Fibroblast of pulmonary artery (primary cell): ENCODE measurements around the gene DLG3.

Source experiments
- DNase-seq: peaks from one replicate; pipeline ENCODE4 v3.0.0-alpha.2; 2010; ENCODE audit warnings: low read depth
- H3K4me3 ChIP-seq: replicated peaks from 2 replicates; pipeline ENCODE4 v1.5.1; 2011; ENCODE audit warnings: low read depth, mild to moderate bottlenecking, control low read depth, low read length, moderate library complexity
- TF ChIP-seq, protein P1 (sequence below): IDR thresholded peaks from 2 replicates; pipeline ENCODE4 v1.5.1; 2011; ENCODE audit warnings: mild to moderate bottlenecking, control low read depth, low read length, inconsistent platforms; ENCODE audit errors: missing control alignments

The DLG3 gene

DNA sequence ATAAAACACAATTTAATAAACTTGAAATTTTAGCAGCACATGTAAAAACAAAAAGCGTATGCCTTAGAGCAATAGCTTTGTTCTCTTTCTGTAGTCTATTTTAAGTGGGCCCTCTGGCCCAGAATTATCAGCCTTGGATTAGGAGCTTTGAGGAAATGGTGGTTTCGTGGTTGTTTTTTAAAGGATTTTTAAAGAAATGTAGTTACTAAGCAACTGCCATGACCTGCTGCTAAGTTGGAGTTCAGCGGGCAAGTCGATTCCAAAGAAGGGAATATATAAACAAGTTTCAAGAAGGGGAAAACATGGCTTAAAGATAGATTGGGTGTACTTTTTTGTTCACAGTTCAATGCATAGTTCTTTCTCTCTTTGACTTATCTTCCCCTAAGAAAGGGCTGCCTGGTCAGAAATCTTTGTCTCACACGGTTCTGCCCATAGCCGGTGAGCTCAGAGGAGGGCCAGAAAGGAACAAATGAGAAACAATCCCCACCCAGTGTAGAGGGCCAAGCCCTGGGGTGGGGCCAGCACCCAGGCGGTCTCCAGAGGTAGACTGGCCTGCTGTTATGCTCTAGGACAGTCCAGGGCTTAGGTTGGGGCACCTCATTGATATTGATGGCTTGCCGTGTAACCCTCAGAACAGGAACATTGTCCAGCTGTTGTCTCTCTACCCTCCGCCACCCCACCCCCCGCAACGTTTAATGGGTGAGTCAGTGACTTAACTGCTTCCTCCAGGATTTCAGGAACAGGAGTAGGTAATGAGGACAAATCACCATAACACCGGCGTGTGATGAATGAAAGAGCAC, 32.5 kb downstream of the DLG3 start:
- TF ChIP-seq, protein P1, sequence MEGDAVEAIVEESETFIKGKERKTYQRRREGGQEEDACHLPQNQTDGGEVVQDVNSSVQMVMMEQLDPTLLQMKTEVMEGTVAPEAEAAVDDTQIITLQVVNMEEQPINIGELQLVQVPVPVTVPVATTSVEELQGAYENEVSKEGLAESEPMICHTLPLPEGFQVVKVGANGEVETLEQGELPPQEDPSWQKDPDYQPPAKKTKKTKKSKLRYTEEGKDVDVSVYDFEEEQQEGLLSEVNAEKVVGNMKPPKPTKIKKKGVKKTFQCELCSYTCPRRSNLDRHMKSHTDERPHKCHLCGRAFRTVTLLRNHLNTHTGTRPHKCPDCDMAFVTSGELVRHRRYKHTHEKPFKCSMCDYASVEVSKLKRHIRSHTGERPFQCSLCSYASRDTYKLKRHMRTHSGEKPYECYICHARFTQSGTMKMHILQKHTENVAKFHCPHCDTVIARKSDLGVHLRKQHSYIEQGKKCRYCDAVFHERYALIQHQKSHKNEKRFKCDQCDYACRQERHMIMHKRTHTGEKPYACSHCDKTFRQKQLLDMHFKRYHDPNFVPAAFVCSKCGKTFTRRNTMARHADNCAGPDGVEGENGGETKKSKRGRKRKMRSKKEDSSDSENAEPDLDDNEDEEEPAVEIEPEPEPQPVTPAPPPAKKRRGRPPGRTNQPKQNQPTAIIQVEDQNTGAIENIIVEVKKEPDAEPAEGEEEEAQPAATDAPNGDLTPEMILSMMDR = no peak
- H3K4me3 ChIP-seq = no peak overlapping the region
- DNase-seq = peak; percentile 49

DNA sequence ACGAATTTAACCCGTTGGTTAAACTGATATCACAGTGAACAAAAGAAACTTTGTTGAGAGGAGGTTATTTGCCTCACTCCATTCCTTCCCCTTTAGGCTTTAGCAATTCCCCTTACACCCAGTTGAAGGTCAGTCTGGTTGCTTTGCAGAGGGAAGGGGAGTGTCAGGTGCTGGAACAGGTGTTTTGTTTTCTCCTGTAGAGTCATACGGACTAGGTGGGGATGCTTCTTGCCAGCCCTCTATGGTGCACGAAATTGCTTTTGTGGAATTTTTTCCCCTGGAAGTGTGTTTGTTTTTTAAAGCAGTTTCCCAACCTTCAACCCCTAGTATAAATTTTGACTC, 33.1 kb downstream of the DLG3 start:
- TF ChIP-seq, protein P1 = no peak
- no peak for DNase-seq
- no peak overlapping the region for H3K4me3 ChIP-seq

DNA sequence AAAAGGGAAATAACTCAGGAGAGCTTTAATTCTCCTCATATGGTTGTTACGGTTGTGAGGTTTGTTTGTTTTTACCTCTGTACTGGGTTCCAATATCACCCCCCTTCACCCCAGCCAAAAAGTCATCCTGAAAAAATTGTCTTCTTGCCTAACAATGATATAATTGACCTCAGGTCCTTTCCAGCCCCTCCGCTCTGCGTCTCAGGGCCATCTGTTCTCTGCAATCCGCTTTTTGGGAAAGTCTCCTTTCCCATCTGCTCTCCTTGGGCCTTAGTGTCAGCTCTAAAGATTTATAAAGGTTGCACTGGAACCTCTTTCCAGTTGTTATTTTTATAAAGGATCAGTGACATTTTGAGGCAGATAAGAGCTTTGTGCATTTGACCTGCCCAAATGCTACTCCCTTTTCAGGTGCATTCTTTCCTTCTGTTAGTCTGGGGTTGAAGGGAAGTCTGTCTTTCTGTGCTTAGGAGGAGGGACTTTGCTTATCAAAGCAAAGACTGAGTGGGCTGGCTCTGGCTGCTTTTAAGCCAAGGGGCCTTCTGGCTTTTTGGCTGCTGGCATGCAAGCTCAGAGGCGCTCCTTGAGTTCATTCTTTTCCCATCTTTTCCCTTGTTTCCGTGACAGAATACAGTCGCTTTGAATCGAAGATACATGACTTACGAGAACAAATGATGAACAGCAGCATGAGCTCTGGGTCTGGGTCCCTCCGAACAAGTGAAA, 34.1 kb downstream of the DLG3 start:
- TF ChIP-seq, protein P1 = no peak
- peak overlapping the region; percentile 5 for H3K4me3 ChIP-seq
- DNase-seq = peak; percentile 16

DNA sequence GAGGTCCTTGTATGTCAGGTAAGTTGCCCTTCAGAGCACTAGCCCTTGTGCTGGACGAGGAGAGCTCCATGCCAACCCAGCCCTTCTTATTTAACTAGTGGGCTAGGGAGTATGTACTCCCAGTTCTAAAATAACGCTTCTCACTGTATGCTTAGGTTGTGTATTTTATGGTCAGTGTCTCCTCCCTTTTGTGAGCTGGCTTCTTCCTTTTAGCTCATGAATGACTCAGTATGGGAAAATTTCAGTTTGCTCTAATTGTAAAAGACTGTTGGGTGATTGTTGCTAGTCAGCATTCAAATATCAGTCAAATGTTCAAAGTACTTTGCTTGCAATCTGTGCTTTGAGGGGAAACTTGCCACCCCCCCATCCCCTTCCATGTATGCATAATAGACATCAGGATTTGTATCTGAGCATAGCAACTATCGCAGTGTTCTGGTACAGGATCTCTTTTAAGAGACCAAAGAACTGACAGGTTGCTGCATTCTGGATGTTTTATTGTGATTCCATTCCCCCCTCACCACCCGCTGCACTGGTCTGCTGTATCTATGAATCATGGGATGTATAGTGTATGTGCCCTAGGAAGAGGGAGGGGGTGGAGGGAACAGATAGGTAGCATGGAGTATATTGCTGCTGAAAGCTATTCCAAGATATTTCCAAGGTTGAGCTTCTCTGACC, 34.7 kb downstream of the DLG3 start:
- TF ChIP-seq, protein P1 = no peak
- DNase-seq = peak; percentile 65
- peak overlapping the region; percentile 5 for H3K4me3 ChIP-seq

DNA sequence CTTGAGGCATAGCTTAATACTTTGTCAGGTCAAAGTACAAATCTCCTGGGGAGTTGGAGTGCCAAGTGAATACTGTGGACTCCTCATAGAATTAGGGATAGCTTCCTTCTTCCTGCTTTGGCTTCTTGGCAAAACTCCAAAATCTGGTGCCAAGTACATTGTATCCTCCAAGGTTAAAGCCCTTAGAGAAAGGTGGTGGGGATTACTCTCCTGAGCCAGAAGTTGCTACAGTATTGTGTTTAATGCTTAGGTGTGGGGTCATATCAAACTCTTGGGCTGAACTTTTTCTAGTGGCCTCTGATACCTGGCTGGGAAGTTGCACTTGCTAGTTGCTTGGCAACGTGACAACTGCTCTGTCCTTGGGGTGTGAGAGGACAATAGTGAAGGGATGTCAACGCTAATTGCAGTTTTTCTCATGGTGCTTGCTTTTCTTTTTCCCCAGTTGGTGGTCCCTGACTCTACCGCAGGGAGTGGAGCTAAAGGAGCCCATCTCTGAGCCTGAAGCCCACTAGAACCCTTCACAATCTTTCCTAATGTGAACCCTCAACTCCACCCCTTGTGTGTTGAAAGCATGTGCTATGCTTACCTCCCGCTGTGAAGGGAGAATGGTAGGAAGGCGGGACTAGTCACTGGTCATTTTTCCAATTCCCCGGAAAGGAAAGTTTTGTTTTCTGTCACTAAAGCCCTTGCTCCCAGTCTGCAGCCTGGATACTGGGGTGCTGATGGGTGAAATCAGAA, 35.5 kb downstream of the DLG3 start:
- H3K4me3 ChIP-seq = no peak overlapping the region
- peak; percentile 22 for DNase-seq
- TF ChIP-seq, protein P1 = no peak

DNA sequence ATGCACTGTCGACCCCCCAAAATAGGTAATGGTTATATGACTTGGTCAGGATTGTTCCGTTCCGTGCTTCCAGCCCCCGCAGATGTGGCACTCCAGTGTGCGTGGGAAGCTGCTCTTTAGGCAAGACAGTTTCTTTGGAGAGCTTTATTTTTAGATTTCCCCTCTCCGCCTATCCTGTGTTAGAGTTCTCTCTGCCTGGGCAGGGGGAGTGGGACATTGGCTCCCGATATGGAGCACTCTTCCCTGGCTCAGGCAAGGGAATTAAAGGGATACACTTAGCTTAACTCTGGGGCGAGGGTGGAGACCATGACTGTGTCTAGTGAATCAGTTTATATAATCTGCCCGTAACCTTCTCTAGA, 36.0 kb downstream of the DLG3 start:
- DNase-seq = peak; percentile 24
- H3K4me3 ChIP-seq = no peak overlapping the region
- TF ChIP-seq, protein P1 = no peak
